H9 (cell line): Measurements from ENCODE around the gene RYR1. TPM values are rescaled to one million over a fixed set of nuclear protein-coding genes. Genes with fewer than 3 reads are reported as not detected.

Experiments
- DNase-seq: peaks from one replicate; pipeline ENCODE4 v3.0.0-alpha.2; 2017
- H2AFZ ChIP-seq: one replicate; pipeline ENCODE4 v1.6.1; 2013; ENCODE audit warnings: mild to moderate bottlenecking, low read length, control low read depth, moderate library complexity
- H2AK5ac ChIP-seq: 2 replicates; pipeline ENCODE4 v1.6.1; 2013; ENCODE audit warnings: low read length, control low read depth, mixed read lengths; ENCODE audit not compliant: insufficient read length
- H2BK120ac ChIP-seq: one replicate; pipeline ENCODE4 v1.6.1; 2013; ENCODE audit warnings: low read depth, mild to moderate bottlenecking, low read length, control low read depth, inconsistent platforms; ENCODE audit not compliant: poor library complexity, severe bottlenecking
- H2BK12ac ChIP-seq: 2 replicates; pipeline ENCODE4 v1.6.1; 2013; ENCODE audit warnings: low read length, control low read depth, mixed read lengths, low read depth; ENCODE audit not compliant: insufficient read length
- H2BK15ac ChIP-seq: 2 replicates; pipeline ENCODE4 v1.6.1; 2013; ENCODE audit warnings: low read depth, low read length, control low read depth
- H2BK20ac ChIP-seq: one replicate; pipeline ENCODE4 v1.6.1; 2013; ENCODE audit warnings: low read depth, mild to moderate bottlenecking, low read length, control low read depth, inconsistent platforms; ENCODE audit not compliant: poor library complexity, severe bottlenecking
- H2BK5ac ChIP-seq: 2 replicates; pipeline ENCODE4 v1.6.1; 2013; ENCODE audit warnings: low read length, control low read depth, mixed read lengths; ENCODE audit not compliant: insufficient read length
- H3K14ac ChIP-seq: 2 replicates; pipeline ENCODE4 v1.6.1; 2013; ENCODE audit warnings: low read length, control low read depth; ENCODE audit not compliant: insufficient read depth
- H3K18ac ChIP-seq: 2 replicates; pipeline ENCODE4 v1.6.1; 2013; ENCODE audit warnings: low read depth, mild to moderate bottlenecking, mixed read lengths, low read length, control low read depth; ENCODE audit not compliant: insufficient read length
- H3K23ac ChIP-seq: 2 replicates; pipeline ENCODE4 v1.6.1; 2013; ENCODE audit warnings: low read length, control low read depth, mixed read lengths, low read depth; ENCODE audit not compliant: insufficient read length
- H3K23me2 ChIP-seq: 2 replicates; pipeline ENCODE4 v1.6.1; 2013; ENCODE audit warnings: low read depth, mild to moderate bottlenecking, mixed read lengths, low read length, control low read depth; ENCODE audit not compliant: insufficient read length, poor library complexity, severe bottlenecking
- H3K27ac ChIP-seq: 2 replicates; pipeline ENCODE4 v1.5.1; 2013; ENCODE audit warnings: low read length, control low read depth, mixed read lengths, low read depth; ENCODE audit not compliant: insufficient read length
- H3K27me3 ChIP-seq: 2 replicates; pipeline ENCODE4 v1.6.1; 2013; ENCODE audit warnings: low read length, control low read depth, inconsistent platforms; ENCODE audit not compliant: insufficient read depth
- H3K4ac ChIP-seq: 2 replicates; pipeline ENCODE4 v1.6.1; 2013; ENCODE audit warnings: low read depth, mild to moderate bottlenecking, control low read depth, inconsistent platforms, low read length, moderate library complexity
- H3K4me1 ChIP-seq: 2 replicates; pipeline ENCODE4 v1.6.1; 2013; ENCODE audit warnings: low read length, control low read depth, inconsistent platforms; ENCODE audit not compliant: insufficient read depth
- H3K4me2 ChIP-seq: 2 replicates; pipeline ENCODE4 v1.6.1; 2013; ENCODE audit warnings: low read length, control low read depth, mixed read lengths; ENCODE audit not compliant: insufficient read length, insufficient read depth
- H3K56ac ChIP-seq: 2 replicates; pipeline ENCODE4 v1.6.1; 2013; ENCODE audit warnings: low read depth, mild to moderate bottlenecking, mixed read lengths, low read length, control low read depth; ENCODE audit not compliant: insufficient read length
- H3K79me1 ChIP-seq: 2 replicates; pipeline ENCODE4 v1.6.1; 2013; ENCODE audit warnings: low read depth, mild to moderate bottlenecking, moderate library complexity, low read length, control low read depth, inconsistent platforms; ENCODE audit not compliant: insufficient read depth, poor library complexity, severe bottlenecking
- H3K79me2 ChIP-seq: 2 replicates; pipeline ENCODE4 v1.6.1; 2013; ENCODE audit warnings: low read length, control low read depth, inconsistent platforms; ENCODE audit not compliant: insufficient read depth
- H3K9ac ChIP-seq: 2 replicates; pipeline ENCODE4 v1.6.1; 2013; ENCODE audit warnings: low read length, control low read depth, mixed read lengths; ENCODE audit not compliant: insufficient read length; ENCODE audit errors: extremely low read depth
- H3K9me3 ChIP-seq: one replicate; pipeline ENCODE4 v1.6.1; 2013; ENCODE audit warnings: low read depth, low read length, inconsistent platforms; ENCODE audit not compliant: control insufficient read depth
- H3T11ph ChIP-seq: one replicate; pipeline ENCODE4 v1.6.1; 2013; ENCODE audit warnings: mild to moderate bottlenecking, low read length, control low read depth, inconsistent platforms
- H4K20me1 ChIP-seq: one replicate; pipeline ENCODE4 v1.6.1; 2013; ENCODE audit not compliant: control insufficient read depth, insufficient read length, insufficient read depth
- H4K5ac ChIP-seq: 2 replicates; pipeline ENCODE4 v1.6.1; 2013; ENCODE audit warnings: low read depth, mild to moderate bottlenecking, mixed read lengths, low read length, control low read depth; ENCODE audit not compliant: insufficient read length
- H4K8ac ChIP-seq: replicated peaks from 2 replicates; pipeline ENCODE4 v1.6.1; 2013; ENCODE audit warnings: low read length, control low read depth, mixed read lengths, low read depth; ENCODE audit not compliant: insufficient read length
- H4K91ac ChIP-seq: 2 replicates; pipeline ENCODE4 v1.6.1; 2013; ENCODE audit warnings: low read depth, mild to moderate bottlenecking, moderate library complexity, mixed read lengths, low read length, control low read depth; ENCODE audit not compliant: insufficient read length
- H3K27ac Mint-ChIP-seq, 3 experiments: 2 replicates in 2 of 3; 3 replicates in 1 of 3; pipeline ENCODE4 v1.8.0; 2020 to 2021; ENCODE audit warnings: mixed read lengths in 3 of 3, mild to moderate bottlenecking in 1 of 3, moderate library complexity in 1 of 3
- H3K27me3 Mint-ChIP-seq: 2 replicates; pipeline ENCODE4 v1.8.0; 2021; ENCODE audit warnings: low read depth, mild to moderate bottlenecking, moderate library complexity, mixed read lengths
- H3K36me3 Mint-ChIP-seq, 3 experiments: 2 replicates in 2 of 3; 3 replicates in 1 of 3; pipeline ENCODE4 v1.8.0; 2020 to 2021; ENCODE audit warnings: low read depth in 3 of 3, mixed read lengths in 3 of 3; ENCODE audit not compliant: insufficient read depth in 1 of 3
- H3K4me1 Mint-ChIP-seq, 2 experiments: 2 replicates each; pipeline ENCODE4 v1.8.0; 2020; ENCODE audit warnings: mixed read lengths in 2 of 2
- H3K4me3 Mint-ChIP-seq, 2 experiments: 2 replicates in 1 of 2; 3 replicates in 1 of 2; pipeline ENCODE4 v1.8.0; 2020 to 2021; ENCODE audit warnings: mild to moderate bottlenecking in 2 of 2, mixed read lengths in 2 of 2, moderate library complexity in 1 of 2
- H3K9me3 Mint-ChIP-seq, 2 experiments: 2 replicates in 1 of 2; 3 replicates in 1 of 2; pipeline ENCODE4 v1.8.0; 2020; ENCODE audit warnings: mild to moderate bottlenecking in 2 of 2, mixed read lengths in 2 of 2, moderate library complexity in 1 of 2
- WGBS: extraction: QIAGEN DNeasy Blood & Tissue Kit; methylation state at CpG from one replicate; pipeline ENCODE4 v1.1.7; 2013; ENCODE audit warnings: missing lambda C conversion rate, low lambda C conversion rate, mixed read lengths; ENCODE audit not compliant: insufficient read length; ENCODE audit errors: extremely low coverage; 5-methylcytosine and 5-hydroxymethylcytosine counted together
- total RNA-seq: library from RNA; stranded (reverse); gene quantifications from 2 replicates; pipeline ENCODE4 v1.2.1, GENCODE V29; 2021
- TF ChIP-seq, protein P1 (sequence below): fragments of 200-600 bp; sonication (generic); conservative IDR thresholded peaks from 3 replicates; pipeline ENCODE4 v1.8.0; 2021; ENCODE audit warnings: antibody characterized with exemption, mild to moderate bottlenecking

The RYR1 gene
- total RNA-seq, 1 experiment from 2014 or later = 8.9 TPM

GRCh38 chr19:38395381-38396114, 37.9 kb upstream of the RYR1 start:
- TF ChIP-seq, protein P1, sequence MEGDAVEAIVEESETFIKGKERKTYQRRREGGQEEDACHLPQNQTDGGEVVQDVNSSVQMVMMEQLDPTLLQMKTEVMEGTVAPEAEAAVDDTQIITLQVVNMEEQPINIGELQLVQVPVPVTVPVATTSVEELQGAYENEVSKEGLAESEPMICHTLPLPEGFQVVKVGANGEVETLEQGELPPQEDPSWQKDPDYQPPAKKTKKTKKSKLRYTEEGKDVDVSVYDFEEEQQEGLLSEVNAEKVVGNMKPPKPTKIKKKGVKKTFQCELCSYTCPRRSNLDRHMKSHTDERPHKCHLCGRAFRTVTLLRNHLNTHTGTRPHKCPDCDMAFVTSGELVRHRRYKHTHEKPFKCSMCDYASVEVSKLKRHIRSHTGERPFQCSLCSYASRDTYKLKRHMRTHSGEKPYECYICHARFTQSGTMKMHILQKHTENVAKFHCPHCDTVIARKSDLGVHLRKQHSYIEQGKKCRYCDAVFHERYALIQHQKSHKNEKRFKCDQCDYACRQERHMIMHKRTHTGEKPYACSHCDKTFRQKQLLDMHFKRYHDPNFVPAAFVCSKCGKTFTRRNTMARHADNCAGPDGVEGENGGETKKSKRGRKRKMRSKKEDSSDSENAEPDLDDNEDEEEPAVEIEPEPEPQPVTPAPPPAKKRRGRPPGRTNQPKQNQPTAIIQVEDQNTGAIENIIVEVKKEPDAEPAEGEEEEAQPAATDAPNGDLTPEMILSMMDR = no peak
- Histone ChIP-seq H3K79me1 (no peaks in the 10 kb centered on the region), H3K4ac (no peak overlapping the region), H3K23me2 (peaks cover 4% of the 10 kb centered on the region), H3K9ac (no peak overlapping the region), H3K4me1 (no peaks in the 10 kb centered on the region; the same call in 1 of the 2 replicates), H3K79me2 (no peaks in the 10 kb centered on the region), H2AFZ (no peak overlapping the region), H3K14ac (no peak overlapping the region), H2BK15ac (no peak overlapping the region), H2BK120ac (no peak overlapping the region), H3K27me3 (no peaks in the 10 kb centered on the region; the same call in 1 of the 2 replicates), H3K18ac (no peak overlapping the region), H3K9me3 (no peaks in the 10 kb centered on the region), H4K91ac (no peak overlapping the region), H4K5ac (no peak overlapping the region), H3K56ac (no peak overlapping the region), H2BK5ac (no peak overlapping the region), H2BK12ac (no peak overlapping the region), H3K23ac (no peak overlapping the region), H3T11ph (no peak overlapping the region), H4K8ac (no peak overlapping the region), H2AK5ac (no peak overlapping the region), H3K27ac (no peak overlapping the region), H3K4me2 (no peak overlapping the region), H4K20me1 (no peaks in the 10 kb centered on the region), H2BK20ac (no peak overlapping the region)
- no peak overlapping the region for H3K4me3 Mint-ChIP-seq
- H3K27me3 Mint-ChIP-seq = peaks cover 49% of the 10 kb centered on the region
- peaks cover 33 to 44% of the 10 kb centered on the region in 2 experiments for H3K4me1 Mint-ChIP-seq
- H3K36me3 Mint-ChIP-seq = peaks cover 26 to 43% (median 31%) of the 10 kb centered on the region in 3 experiments
- no peak overlapping the region for H3K27ac Mint-ChIP-seq
- no peak for DNase-seq
- no peaks in the 10 kb centered on the region for H3K9me3 Mint-ChIP-seq
- WGBS = no CpG with 5 or more reads among the region's 86 CpGs
